Measurements from ENCODE around the gene PARVG. TPM values are rescaled to one million over a fixed set of nuclear protein-coding genes. Genes with fewer than 3 reads are reported as not detected.

Gene PARVG
- total RNA-seq, 1 experiment from 2014 or later = not detected

- Histone ChIP-seq H3K4me1 (ENCODE audit: insufficient read depth, low read length) (no peaks in the 10 kb centered on the region), H3K4me2 (ENCODE audit: low read length) (no peak overlapping the region), H3K36me3 (ENCODE audit: low read depth, low read length) (no peaks in the 10 kb centered on the region), H3K79me2 (ENCODE audit: low read length) (no peaks in the 10 kb centered on the region), H3K9me3 (ENCODE audit: low read length) (no peaks in the 10 kb centered on the region), H3K27me3 (ENCODE audit: low read length) (no peaks in the 10 kb centered on the region), H3K9ac (ENCODE audit: low read length) (no peak overlapping the region), H3F3A (ENCODE audit: low read length, unreplicated experiment) (no peaks in the 10 kb centered on the region), H3K27ac (ENCODE audit: low read length) (no peak overlapping the region), H3K4me3 (ENCODE audit: low read length) (no peak overlapping the region), H2AFZ (ENCODE audit: low read length) (no peak overlapping the region), H3K9me2 (replicated peaks; ENCODE audit: low read length) (no peaks in the 10 kb centered on the region), H4K20me1 (ENCODE audit: low read length) (no peaks in the 10 kb centered on the region)
- TF ChIP-seq EZH2 (IDR thresholded peaks at IDR 0.05; ENCODE audit: low read length, unreplicated experiment) (no peak), CTCF (conservative IDR thresholded peaks at IDR 0.05; ENCODE audit: low read depth, low read length) (no peak), EZH2phosphoT487 (IDR thresholded peaks at IDR 0.05; ENCODE audit: borderline replicate concordance, low read length) (no peak)
- no TSS peak for BruUV-seq (replicated peaks)
- no peak for DNase-seq
- ATAC-seq = no peak
- intact Hi-C loops (cut with micrococcal nuclease) = no loop called here
- ChIA-PET POLR2A (ENCODE audit: unreplicated experiment) (no interaction called here), CTCF (no interaction called here)
These were observed 6.0 kb downstream of the PARVG start for GRCh38 chr22:44186737-44187136.

GRCh38 chr22:44187652-44188230, 7.0 kb downstream of the PARVG start:
- Histone ChIP-seq H3F3A (ENCODE audit: low read length, unreplicated experiment) (no peaks in the 10 kb centered on the region), H2AFZ (ENCODE audit: low read length) (no peak overlapping the region), H3K27me3 (ENCODE audit: low read length) (no peaks in the 10 kb centered on the region), H3K27ac (ENCODE audit: low read length) (no peak overlapping the region), H3K4me2 (ENCODE audit: low read length) (no peak overlapping the region), H3K4me1 (ENCODE audit: insufficient read depth, low read length) (peaks cover 1% of the 10 kb centered on the region; the same call in 1 of the 2 replicates), H3K9me2 (replicated peaks; ENCODE audit: low read length) (no peaks in the 10 kb centered on the region), H3K9ac (ENCODE audit: low read length) (no peak overlapping the region), H3K4me3 (ENCODE audit: low read length) (no peak overlapping the region), H4K20me1 (ENCODE audit: low read length) (no peaks in the 10 kb centered on the region), H3K9me3 (ENCODE audit: low read length) (no peaks in the 10 kb centered on the region), H3K36me3 (ENCODE audit: low read depth, low read length) (no peaks in the 10 kb centered on the region), H3K79me2 (ENCODE audit: low read length) (no peaks in the 10 kb centered on the region)
- BruUV-seq (replicated peaks) = no TSS peak
- intact Hi-C loops (cut with micrococcal nuclease) = no loop called here
- ATAC-seq (no peak), DNase-seq (no peak)
- TF ChIP-seq EZH2 (IDR thresholded peaks at IDR 0.05; ENCODE audit: low read length, unreplicated experiment) = no peak
- no peak for TF ChIP-seq CTCF (conservative IDR thresholded peaks at IDR 0.05; ENCODE audit: low read depth, low read length)
- TF ChIP-seq EZH2phosphoT487 (IDR thresholded peaks at IDR 0.05; ENCODE audit: borderline replicate concordance, low read length) = no peak
- ChIA-PET CTCF (no interaction called here), POLR2A (ENCODE audit: unreplicated experiment) (no interaction called here)

- no peaks in the 10 kb centered on the region for H3K36me3 ChIP-seq (ENCODE audit: low read depth, low read length)
- intact Hi-C loops (cut with micrococcal nuclease) = no loop called here
- TF ChIP-seq EZH2 (IDR thresholded peaks at IDR 0.05; ENCODE audit: low read length, unreplicated experiment) = no peak
- TF ChIP-seq CTCF (conservative IDR thresholded peaks at IDR 0.05; ENCODE audit: low read depth, low read length) = no peak
- no peak for TF ChIP-seq EZH2phosphoT487 (IDR thresholded peaks at IDR 0.05; ENCODE audit: borderline replicate concordance, low read length)
- H3K9ac ChIP-seq (ENCODE audit: low read length) = no peak overlapping the region
- ChIA-PET POLR2A (ENCODE audit: unreplicated experiment) (no interaction called here), CTCF (no interaction called here)
- H3K4me3 ChIP-seq (ENCODE audit: low read length) = no peak overlapping the region
- no peaks in the 10 kb centered on the region for H3K27me3 ChIP-seq (ENCODE audit: low read length)
- no peak overlapping the region for H3K27ac ChIP-seq (ENCODE audit: low read length)
- no peaks in the 10 kb centered on the region for H4K20me1 ChIP-seq (ENCODE audit: low read length)
- no peaks in the 10 kb centered on the region for H3K79me2 ChIP-seq (ENCODE audit: low read length)
- H3F3A ChIP-seq (ENCODE audit: low read length, unreplicated experiment) = no peaks in the 10 kb centered on the region
- H2AFZ ChIP-seq (ENCODE audit: low read length) = no peak overlapping the region
- no peak overlapping the region for H3K4me2 ChIP-seq (ENCODE audit: low read length)
- no peaks in the 10 kb centered on the region for H3K9me2 ChIP-seq (replicated peaks; ENCODE audit: low read length)
- no TSS peak for BruUV-seq (replicated peaks)
- H3K4me1 ChIP-seq (ENCODE audit: insufficient read depth, low read length) = peaks cover 7% of the 10 kb centered on the region; the same call in 1 of the 2 replicates
- DNase-seq (no peak), ATAC-seq (no peak)
- H3K9me3 ChIP-seq (ENCODE audit: low read length) = no peaks in the 10 kb centered on the region
These were observed 7.6 kb downstream of the PARVG start for GRCh38 chr22:44188316-44188715.
